Measurements from ENCODE around the gene KRTAP15-1. TPM values are rescaled to one million over a fixed set of nuclear protein-coding genes. Genes with fewer than 3 reads are reported as not detected.

The KRTAP15-1 gene
- total and polyA plus RNA-seq, 2 experiments from 2014 or later = not detected

DNA sequence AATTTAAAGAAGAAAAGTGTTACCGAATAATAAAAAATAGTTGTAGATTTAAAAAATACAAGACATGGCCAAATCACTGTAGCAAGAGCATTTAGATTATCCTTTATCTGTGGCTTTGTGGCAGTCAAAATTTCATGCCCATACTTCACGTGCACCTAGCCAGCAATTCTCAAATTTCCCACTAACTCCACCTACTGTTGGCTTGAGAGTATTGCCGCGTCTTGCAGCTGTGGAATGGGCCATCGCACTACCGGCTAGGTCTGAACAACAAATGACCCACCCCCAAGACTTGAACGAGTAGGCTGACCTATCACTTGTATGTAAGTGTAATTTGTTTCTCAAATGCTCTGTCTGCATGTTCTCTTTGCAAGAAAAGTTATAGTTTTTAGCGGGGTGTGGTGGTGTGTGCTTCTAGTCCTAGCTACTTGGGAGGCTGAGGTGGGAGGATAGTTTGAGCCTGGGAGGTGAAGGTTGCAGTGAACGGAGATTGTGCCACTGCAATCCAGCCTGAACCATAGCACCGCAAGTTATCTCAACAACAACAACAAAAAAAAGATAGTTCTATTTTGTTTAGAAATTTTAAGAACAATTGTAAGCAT lies 5.9 kb upstream of the KRTAP15-1 start:
- Histone ChIP-seq H4K20me1 (replicated peaks; ENCODE audit: insufficient read depth) (no peaks in the 10 kb centered on the region), H3K9me2 (ENCODE audit: insufficient read depth) (no peaks in the 10 kb centered on the region), H2AFZ (no peak overlapping the region), H3K4me3 (no peak overlapping the region), H3K27me3 (ENCODE audit: insufficient read depth) (no peaks in the 10 kb centered on the region), H3K79me2 (replicated peaks; ENCODE audit: insufficient read depth) (no peaks in the 10 kb centered on the region), H3K27ac (ENCODE audit: low read depth) (no peak overlapping the region), H3F3A (replicated peaks; ENCODE audit: low read depth) (no peaks in the 10 kb centered on the region), H3K36me3 (ENCODE audit: insufficient read depth) (no peaks in the 10 kb centered on the region), H3K4me1 (ENCODE audit: insufficient read depth) (no peaks in the 10 kb centered on the region), H3K4me2 (no peak overlapping the region)
- ATAC-seq (peak; percentile 91), DNase-seq (ENCODE audit: low spot score) (peak; percentile 86)
- Mint-ChIP-seq H3K27me3 (ENCODE audit: insufficient read depth, low read depth, poor library complexity) (no peaks in the 10 kb centered on the region), H3K4me1 (peaks cover 9% of the 10 kb centered on the region), H3K27ac (peak overlapping the region; percentile 30; the same call in 1 of the 2 replicates), H3K36me3 (ENCODE audit: low read depth) (no peaks in the 10 kb centered on the region), H3K9me3 (no peaks in the 10 kb centered on the region), H3K4me3 (no peak overlapping the region)
- TF ChIP-seq, protein P1, sequence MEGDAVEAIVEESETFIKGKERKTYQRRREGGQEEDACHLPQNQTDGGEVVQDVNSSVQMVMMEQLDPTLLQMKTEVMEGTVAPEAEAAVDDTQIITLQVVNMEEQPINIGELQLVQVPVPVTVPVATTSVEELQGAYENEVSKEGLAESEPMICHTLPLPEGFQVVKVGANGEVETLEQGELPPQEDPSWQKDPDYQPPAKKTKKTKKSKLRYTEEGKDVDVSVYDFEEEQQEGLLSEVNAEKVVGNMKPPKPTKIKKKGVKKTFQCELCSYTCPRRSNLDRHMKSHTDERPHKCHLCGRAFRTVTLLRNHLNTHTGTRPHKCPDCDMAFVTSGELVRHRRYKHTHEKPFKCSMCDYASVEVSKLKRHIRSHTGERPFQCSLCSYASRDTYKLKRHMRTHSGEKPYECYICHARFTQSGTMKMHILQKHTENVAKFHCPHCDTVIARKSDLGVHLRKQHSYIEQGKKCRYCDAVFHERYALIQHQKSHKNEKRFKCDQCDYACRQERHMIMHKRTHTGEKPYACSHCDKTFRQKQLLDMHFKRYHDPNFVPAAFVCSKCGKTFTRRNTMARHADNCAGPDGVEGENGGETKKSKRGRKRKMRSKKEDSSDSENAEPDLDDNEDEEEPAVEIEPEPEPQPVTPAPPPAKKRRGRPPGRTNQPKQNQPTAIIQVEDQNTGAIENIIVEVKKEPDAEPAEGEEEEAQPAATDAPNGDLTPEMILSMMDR (conservative IDR thresholded peaks at IDR 0.05; ENCODE audit: low read depth in 2 of 2) = peak; percentile 65 to 73
- TF ChIP-seq ZNF331 (CRISPR knock-in tag; IDR thresholded peaks at IDR 0.05; ENCODE audit: low read depth) = no peak

GRCh38 chr21:30437010-30437565 lies 3.0 kb upstream of the KRTAP15-1 start:
- H3K27ac Mint-ChIP-seq = no peak overlapping the region
- H4K20me1 ChIP-seq (replicated peaks; ENCODE audit: insufficient read depth) = no peaks in the 10 kb centered on the region
- no peak overlapping the region for H3K4me2 ChIP-seq
- no peak for DNase-seq (ENCODE audit: low spot score)
- no peaks in the 10 kb centered on the region for H3F3A ChIP-seq (replicated peaks; ENCODE audit: low read depth)
- no peaks in the 10 kb centered on the region for H3K36me3 Mint-ChIP-seq (ENCODE audit: low read depth)
- H3K27me3 Mint-ChIP-seq (ENCODE audit: insufficient read depth, low read depth, poor library complexity) = no peaks in the 10 kb centered on the region
- no peaks in the 10 kb centered on the region for H3K36me3 ChIP-seq (ENCODE audit: insufficient read depth)
- TF ChIP-seq POLR2AphosphoS5 (IDR thresholded peaks at IDR 0.05; ENCODE audit: low read depth) = no peak
- TF ChIP-seq, protein P1 (conservative IDR thresholded peaks at IDR 0.05; ENCODE audit: low read depth in 2 of 2) = no peak
- no peak for TF ChIP-seq ZNF462 (CRISPR knock-in tag; IDR thresholded peaks at IDR 0.05)
- TF ChIP-seq STAT1 (IDR thresholded peaks at IDR 0.05; ENCODE audit: unreplicated experiment) = no peak
- no peak overlapping the region for H3K27ac ChIP-seq (ENCODE audit: low read depth)
- H2AFZ ChIP-seq = no peak overlapping the region
- ATAC-seq = no peak
- no peak overlapping the region for H3K4me3 Mint-ChIP-seq
- H3K27me3 ChIP-seq (ENCODE audit: insufficient read depth) = no peaks in the 10 kb centered on the region
- H3K4me3 ChIP-seq = no peak overlapping the region
- peaks cover 4% of the 10 kb centered on the region for H3K9me2 ChIP-seq (ENCODE audit: insufficient read depth)
- no peaks in the 10 kb centered on the region for H3K9me3 Mint-ChIP-seq
- H3K4me1 Mint-ChIP-seq = no peaks in the 10 kb centered on the region
- H3K4me1 ChIP-seq (ENCODE audit: insufficient read depth) = no peaks in the 10 kb centered on the region
- no peaks in the 10 kb centered on the region for H3K79me2 ChIP-seq (replicated peaks; ENCODE audit: insufficient read depth)
